Hindlimb muscle (tissue), 1 donor: Measurements from ENCODE around the gene RTP5. TPM values are rescaled to one million over a fixed set of nuclear protein-coding genes. Genes with fewer than 3 reads are reported as not detected.
"Not testable (repeated sequence)": the region's sequence is repeated elsewhere in the genome, so short reads cannot be mapped to it uniquely, and the experiment has no call there.

Experiments used
- DNase-seq: peaks from one replicate; pipeline ENCODE4 v3.0.0-alpha.2; 2013
- polyA plus RNA-seq: library from polyadenylated mRNA; unstranded; fragments of 120-200 nt; gene quantifications from one replicate; pipeline ENCODE4 v1.2.1, GENCODE V29; 2013; ENCODE audit not compliant: insufficient read length

Gene RTP5
- polyA plus RNA-seq, result not detected

GRCh38 chr2:241869087-241869961 is at the start of gene RTP5:
Gene RTP5, plus strand, starts transcription at chr2:241869729. Its CDS starts 28 bp downstream, at chr2:241869757.
- no peak for DNase-seq

- not testable (repeated sequence) for DNase-seq
Measured at GRCh38 chr2:241819947-241820624, 49.4 kb upstream of the RTP5 start.

GRCh38 chr2:241820625-241821384 is 48.7 kb upstream of the RTP5 start:
- DNase-seq, result no peak

- DNase-seq, result no peak
Measured at GRCh38 chr2:241821460-241822263, 47.9 kb upstream of the RTP5 start.

- no peak for DNase-seq
Measured at GRCh38 chr2:241822264-241822623, 47.3 kb upstream of the RTP5 start.

GRCh38 chr2:241823531-241824437 is 45.7 kb upstream of the RTP5 start:
- not testable (repeated sequence) for DNase-seq

- no peak for DNase-seq
Measured at GRCh38 chr2:241827394-241827793, 42.1 kb upstream of the RTP5 start.

GRCh38 chr2:241833101-241833663 is 36.3 kb upstream of the RTP5 start:
- no peak for DNase-seq

GRCh38 chr2:241833756-241834526 is 35.6 kb upstream of the RTP5 start:
- not testable (repeated sequence) for DNase-seq

- DNase-seq, result no peak
Measured at GRCh38 chr2:241834527-241835210, 34.9 kb upstream of the RTP5 start.

GRCh38 chr2:241835611-241836010 is 33.9 kb upstream of the RTP5 start:
- DNase-seq, result no peak

- no peak for DNase-seq
Measured at GRCh38 chr2:241836292-241836691, 33.2 kb upstream of the RTP5 start.

GRCh38 chr2:241837197-241837965 is 32.1 kb upstream of the RTP5 start:
- DNase-seq, result no peak

GRCh38 chr2:241841181-241842066 is 28.1 kb upstream of the RTP5 start:
- DNase-seq, result no peak

GRCh38 chr2:241842067-241842415 is 27.5 kb upstream of the RTP5 start:
- DNase-seq, result no peak

- no peak for DNase-seq
Measured at GRCh38 chr2:241842620-241843211, 26.8 kb upstream of the RTP5 start.
